ENCODE results near the gene GXYLT2.
"Not testable (repeated sequence)": the region's sequence is repeated elsewhere in the genome, so short reads cannot be mapped to it uniquely, and the experiment has no call there.

Gene GXYLT2

DNA sequence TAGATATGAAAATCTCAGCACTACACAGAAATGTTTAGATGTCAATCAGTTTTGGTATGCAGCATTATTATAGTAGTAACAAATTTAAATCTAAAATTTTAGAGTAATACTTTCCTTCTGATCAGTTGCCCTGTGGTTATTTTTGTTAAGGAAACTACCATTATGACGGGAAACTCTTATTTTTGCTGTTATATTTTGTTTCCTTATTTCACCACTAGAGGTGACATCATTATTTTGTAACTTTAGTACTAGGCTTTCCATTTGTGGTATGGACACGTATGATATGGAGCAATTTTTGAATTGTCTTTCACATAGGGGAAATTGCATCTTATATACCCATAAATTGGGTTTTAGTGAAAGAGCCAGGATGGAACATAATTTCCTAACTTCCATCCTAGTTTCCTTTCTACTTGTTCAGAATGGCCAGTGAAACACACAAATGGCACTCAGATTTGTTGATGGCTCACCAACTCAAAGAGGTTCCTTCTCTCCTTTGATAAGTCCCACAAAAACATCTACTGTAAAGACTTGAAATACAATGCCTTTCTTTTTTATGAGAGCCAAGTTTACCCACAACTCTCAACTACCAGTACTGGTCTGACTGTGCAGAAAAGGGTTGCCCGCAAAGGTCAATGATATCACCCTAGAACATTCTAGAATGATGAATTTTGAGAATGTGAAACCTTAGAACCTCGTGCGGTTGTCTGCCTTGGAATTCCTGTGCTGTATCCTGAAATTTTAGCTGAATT, 89.4 kb downstream of the GXYLT2 start:
- peak; percentile 33 for DNase-seq

DNA sequence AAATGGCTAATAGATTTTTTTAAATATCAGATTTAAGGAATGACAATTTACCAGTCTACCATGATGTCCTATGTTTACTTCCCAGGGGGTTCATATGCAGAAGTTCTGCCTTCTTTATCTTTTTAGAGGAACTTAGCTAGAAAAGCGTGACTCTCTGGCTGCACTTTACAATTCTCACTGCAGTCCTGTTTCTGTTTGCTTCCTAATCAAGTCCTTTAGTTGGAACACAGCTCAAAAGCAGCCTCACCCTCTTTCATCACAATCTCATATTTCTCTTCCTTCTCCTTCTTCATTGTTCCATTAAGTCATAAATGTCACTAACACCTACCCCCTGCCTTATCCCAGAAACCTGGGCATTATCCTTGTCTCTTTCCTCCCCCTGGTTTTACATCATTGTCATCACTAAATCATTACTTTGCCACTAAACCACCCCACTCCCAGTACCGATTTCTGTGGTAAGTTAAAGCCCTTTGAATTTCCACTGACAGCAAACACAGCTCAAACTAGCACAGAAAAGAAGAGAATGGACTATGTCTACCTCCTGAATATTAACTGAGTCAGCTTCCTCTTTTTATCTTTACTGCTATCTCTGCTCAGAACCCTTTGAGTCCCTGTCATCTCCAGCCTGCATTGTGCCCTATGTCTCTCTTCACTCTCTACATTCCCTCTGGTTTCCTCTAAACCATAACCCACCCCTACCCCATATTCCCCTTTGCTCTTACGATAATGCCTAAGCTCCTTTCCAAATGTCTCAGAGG, 94.9 kb downstream of the GXYLT2 start:
- no peak for DNase-seq

- DNase-seq = no peak
These were observed 97.7 kb downstream of the GXYLT2 start for GRCh38 chr3:72985576-72985975.

GRCh38 chr3:72990701-72991395, 103.0 kb downstream of the GXYLT2 start:
- no peak for DNase-seq

- no peak for DNase-seq
These were observed 103.7 kb downstream of the GXYLT2 start for GRCh38 chr3:72991522-72991921.

GRCh38 chr3:72993391-72993790, 105.5 kb downstream of the GXYLT2 start:
- no peak for DNase-seq

DNA sequence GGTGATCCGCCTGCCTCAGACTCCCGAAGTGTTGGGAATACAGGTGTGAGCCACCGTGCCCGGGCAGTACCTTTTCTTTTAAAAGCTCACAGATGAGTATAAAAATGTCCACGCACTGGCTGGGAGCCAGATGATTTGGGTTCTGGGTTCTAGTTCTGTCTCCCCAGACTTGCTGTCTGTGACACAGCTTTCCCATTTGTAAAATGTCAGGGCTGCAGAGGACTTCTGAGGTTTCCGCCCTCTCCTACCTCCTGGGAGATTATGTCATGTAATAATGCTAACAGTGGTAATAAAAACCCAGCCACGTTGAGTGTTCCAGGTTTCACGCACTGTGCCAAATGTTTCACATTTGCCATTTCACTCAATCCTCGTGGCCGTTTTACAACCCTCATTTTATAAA, 107.5 kb downstream of the GXYLT2 start:
- DNase-seq = no peak

DNA sequence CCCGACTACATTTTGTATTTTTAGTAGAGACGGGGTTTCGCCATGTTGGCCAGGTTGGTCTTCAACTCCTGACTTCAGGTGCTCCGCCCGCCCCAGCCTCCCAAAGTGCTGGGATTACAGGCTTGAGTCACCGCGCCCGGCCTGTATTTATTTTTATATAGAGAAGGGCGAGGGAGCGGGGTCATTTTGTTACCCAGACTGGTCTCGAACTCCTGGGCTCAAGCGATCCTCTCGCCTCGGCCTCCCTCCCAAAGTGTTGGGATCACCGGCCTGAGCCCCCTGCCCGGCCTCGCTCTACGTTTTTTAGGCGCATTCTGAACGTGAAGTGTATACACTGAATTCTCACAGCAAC, 108.3 kb downstream of the GXYLT2 start:
- peak; percentile 18 for DNase-seq

DNA sequence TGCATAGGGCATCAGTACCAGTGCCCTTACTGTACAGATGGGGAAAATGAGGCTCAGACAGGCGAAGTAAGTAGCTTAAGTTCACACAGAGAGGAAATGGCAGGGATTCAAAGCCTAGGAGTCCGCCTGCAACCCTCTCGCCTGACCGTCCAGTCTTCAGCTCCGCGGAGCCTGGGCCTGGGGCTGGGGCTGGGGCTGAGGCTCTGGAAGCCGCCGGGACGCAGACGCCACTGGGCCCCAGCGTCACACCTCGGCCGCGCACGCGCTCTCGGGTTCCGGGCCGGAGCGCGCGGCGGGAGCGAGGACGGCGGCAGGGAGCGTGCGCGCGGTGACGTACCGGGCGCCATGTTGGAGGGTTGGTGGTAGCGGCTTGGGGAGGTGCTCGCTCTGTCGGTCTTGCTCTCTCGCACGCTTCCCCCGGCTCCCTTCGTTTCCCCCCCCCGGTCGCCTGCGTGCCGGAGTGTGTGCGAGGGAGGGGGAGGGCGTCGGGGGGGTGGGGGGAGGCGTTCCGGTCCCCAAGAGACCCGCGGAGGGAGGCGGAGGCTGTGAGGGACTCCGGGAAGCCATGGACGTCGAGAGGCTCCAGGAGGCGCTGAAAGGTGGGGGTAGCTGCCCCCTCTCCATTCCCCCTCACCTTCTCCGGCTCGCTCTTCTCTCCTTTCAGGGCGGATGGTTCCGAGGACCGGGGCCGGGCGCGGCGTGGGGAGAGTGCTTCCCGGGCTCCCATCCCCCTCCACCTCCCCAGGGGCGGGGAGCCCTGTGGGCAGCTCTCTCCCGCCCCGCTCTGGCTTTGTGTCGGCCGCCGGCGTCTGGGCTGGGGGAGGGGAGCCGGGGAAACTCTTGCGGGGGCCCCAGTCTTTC, 108.9 kb downstream of the GXYLT2 start, which contains the start of gene PPP4R2:
Gene PPP4R2, plus strand, starts transcription at position 339 of the 861 bp plus-strand sequence. Its CDS starts 227 bp downstream, at position 566.
- peak; percentile 94 for DNase-seq

GRCh38 chr3:72997421-72997961, 109.6 kb downstream of the GXYLT2 start:
- peak; percentile 62 for DNase-seq

DNA sequence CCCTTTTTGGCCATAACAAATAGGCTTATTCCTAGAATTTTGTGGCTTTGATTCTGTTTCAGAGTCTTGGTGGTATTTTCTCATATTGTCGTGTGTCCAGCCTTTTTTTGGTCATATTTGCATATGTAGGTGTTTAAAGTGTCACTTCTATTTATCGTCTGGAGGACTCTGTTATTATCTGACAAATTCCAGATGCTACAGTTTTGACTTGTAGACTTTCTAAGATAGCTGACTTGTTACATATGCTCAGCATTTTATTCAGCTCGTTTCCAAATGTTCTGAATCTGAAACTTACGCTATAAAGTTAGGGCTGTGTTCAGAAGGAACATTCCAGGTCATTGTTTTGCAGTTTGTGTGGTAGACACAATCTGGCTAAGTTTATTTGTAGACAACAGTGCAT, 110.6 kb downstream of the GXYLT2 start:
- no peak for DNase-seq

GRCh38 chr3:72999951-73000350, 112.1 kb downstream of the GXYLT2 start:
- peak; percentile 20 for DNase-seq

DNA sequence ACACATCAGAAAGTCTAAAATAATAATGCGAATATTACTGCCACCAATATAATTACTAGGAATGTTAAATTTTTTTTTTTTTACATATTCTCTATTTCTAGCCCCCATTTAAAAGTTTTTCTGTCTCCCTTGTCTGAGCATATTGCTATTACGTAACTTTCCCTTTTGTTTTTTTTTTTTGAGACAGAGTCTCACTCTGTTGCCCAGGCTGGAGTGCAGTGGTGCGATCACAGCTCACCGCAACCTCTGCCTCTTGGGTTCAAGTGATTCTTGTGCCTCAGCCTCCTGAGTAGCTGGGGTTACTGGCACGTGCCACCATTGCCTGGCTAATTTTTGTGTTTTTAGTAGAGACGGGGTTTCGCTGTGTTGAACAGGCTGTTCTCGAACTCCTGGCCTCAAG, 115.2 kb downstream of the GXYLT2 start:
- not testable (repeated sequence) for DNase-seq

GRCh38 chr3:73004316-73004715, 116.5 kb downstream of the GXYLT2 start:
- DNase-seq = no peak

GRCh38 chr3:73007992-73008712, 120.3 kb downstream of the GXYLT2 start:
- DNase-seq = no peak

DNA sequence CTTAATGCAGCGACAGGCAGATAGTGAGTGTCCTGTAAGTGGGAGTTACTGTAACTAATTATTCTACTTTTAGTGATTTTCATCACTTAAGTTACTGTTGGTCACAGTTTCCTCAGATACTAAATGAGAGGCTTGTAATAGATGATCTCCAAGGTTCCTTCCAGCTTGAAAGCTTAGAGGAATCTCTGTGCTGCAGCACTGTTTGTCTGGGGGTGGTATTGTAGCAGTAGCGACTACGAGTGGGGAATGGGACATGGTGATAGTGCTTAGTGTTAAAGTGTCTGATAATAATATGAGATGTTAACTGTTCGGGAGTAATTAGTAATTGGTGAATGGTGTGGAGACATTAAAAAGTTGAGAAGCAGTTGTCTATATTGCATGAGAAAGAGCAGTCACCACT, 121.2 kb downstream of the GXYLT2 start:
- DNase-seq = no peak

DNA sequence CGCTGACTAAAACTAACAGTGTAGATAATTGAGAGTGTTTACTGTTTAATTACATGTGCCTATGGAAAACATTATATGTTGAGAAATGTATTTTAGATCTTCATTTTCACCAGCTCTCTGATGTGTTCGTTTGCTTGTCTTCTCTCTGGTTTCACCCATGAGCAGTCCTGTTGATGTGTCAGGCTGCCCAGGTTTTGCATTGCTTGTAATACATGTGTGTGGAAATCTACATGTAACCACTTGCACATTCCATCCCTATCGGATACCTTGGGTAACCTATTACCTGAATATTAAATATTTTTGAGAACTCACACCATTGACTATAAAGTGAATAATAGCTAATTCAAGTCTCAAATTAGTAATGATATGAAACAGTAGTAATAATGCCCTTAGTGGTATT, 121.9 kb downstream of the GXYLT2 start:
- no peak for DNase-seq

DNA sequence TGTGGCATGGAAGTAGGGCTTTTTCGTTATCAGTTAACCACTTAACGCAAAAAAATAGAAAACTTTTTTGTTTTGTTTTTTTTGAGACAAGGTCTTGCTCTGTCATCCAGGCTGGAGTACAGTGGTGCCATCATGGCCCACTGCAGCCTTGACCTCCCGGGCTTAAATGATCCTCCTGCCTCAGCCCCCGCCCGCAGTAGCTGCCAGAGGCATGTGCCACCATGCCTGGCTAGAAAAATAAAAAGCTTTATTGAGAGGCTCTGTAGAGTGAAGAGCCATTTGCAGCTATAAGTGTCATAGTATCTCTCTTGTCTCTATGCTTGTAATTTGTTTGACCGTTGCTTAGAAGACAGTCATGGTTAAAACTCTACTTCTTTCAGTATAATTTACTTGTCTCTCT, 122.3 kb downstream of the GXYLT2 start:
- DNase-seq = no peak

GRCh38 chr3:73018298-73018697, 130.5 kb downstream of the GXYLT2 start:
- DNase-seq = no peak

DNA sequence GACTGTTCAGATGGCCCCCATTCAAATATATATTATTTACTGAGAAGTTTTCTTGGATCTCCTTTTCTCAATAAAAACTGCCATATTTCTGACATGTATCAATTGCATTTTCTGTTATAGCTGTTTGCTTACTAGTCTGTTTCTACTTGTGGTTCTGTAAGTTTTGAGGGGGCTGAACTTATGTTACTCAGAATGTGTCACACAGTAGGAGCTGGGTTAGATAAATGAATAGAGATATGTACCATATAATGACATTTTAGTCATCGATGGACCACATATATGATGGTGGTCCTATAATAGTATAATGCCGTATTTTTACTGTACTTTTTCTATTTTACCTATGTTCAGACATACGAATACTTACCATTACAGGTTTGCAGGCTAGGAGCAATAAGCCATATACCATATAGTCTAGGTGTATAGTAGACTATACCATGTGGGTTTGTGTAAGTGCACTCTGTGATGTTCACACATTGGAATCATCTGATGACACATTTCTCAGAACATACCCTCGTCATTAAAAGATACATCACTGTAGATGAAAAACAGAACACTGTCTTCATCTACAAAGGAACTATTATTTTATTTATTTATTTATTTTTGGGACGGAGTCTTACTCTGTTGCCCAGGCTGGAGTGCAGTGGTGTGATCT, 131.1 kb downstream of the GXYLT2 start:
- no peak for DNase-seq

DNA sequence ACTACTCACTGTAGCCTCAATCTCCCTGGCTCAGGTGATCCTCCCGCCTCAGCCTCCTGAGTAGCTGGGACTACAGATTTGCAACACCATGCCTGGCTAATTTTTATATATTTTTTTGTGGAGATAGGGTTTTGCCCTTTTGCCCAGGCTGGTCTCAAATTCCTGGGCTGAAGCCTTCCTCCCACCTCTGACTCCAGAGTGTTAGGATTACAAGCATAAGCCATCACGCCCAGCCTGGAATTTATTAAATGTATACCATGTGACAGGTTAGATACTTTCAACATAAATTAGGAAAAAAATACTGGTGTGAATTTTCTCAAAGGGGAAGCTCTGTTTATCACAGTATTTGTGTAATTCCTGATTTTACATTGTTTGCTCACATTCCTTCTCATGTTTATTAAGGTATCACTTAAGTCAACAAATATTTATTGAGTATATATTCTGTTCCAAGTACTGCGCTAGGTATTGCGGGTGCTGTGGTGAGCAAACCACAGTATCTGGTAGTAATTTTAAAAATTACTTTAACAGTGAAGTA, 133.5 kb downstream of the GXYLT2 start:
- DNase-seq = no peak
